Activated CD4-positive, CD25-positive, alpha-beta regulatory T cell treated with anti-CD3 and anti-CD28 coated beads, Interleukin-2, amount 50 U/mL, for 72 hours (primary cell): ENCODE measurements around the gene DPP6.

Source experiments
- DNase-seq: peaks from one replicate; pipeline ENCODE4 v3.0.0; 2021

Gene DPP6

GRCh38 chr7:154424350-154424749 is 372.2 kb downstream of the DPP6 start:
- DNase-seq, result no peak

GRCh38 chr7:154425271-154425670 is 373.1 kb downstream of the DPP6 start:
- no peak for DNase-seq

- no peak for DNase-seq
Observed at GRCh38 chr7:154426778-154427177, 374.6 kb downstream of the DPP6 start.

GRCh38 chr7:154427533-154427932 is 375.3 kb downstream of the DPP6 start:
- no peak for DNase-seq

- no peak for DNase-seq
Observed at GRCh38 chr7:154429666-154430404, 377.6 kb downstream of the DPP6 start.

GRCh38 chr7:154430640-154431039 is 378.4 kb downstream of the DPP6 start:
- DNase-seq, result no peak

- DNase-seq, result no peak
Observed at GRCh38 chr7:154431045-154431444, 378.8 kb downstream of the DPP6 start.

GRCh38 chr7:154433632-154434598 is 381.7 kb downstream of the DPP6 start:
- DNase-seq, result no peak

- DNase-seq, result no peak
Observed at GRCh38 chr7:154436560-154436959, 384.4 kb downstream of the DPP6 start.

GRCh38 chr7:154437234-154437633 is 385.0 kb downstream of the DPP6 start:
- DNase-seq, result no peak

- DNase-seq, result no peak
Observed at GRCh38 chr7:154438571-154439367, 386.6 kb downstream of the DPP6 start.

- no peak for DNase-seq
Observed at GRCh38 chr7:154440058-154440457, 387.9 kb downstream of the DPP6 start.

- DNase-seq, result no peak
Observed at GRCh38 chr7:154440651-154441050, 388.5 kb downstream of the DPP6 start.

- DNase-seq, result no peak
Observed at GRCh38 chr7:154441811-154442210, 389.6 kb downstream of the DPP6 start.

GRCh38 chr7:154442939-154443338 is 390.7 kb downstream of the DPP6 start:
- DNase-seq, result no peak

GRCh38 chr7:154450451-154450850 is 398.3 kb downstream of the DPP6 start:
- no peak for DNase-seq

GRCh38 chr7:154451480-154452457 is 399.6 kb downstream of the DPP6 start:
- no peak for DNase-seq

- no peak for DNase-seq
Observed at GRCh38 chr7:154463794-154464193, 411.6 kb downstream of the DPP6 start.

GRCh38 chr7:154469652-154470051 is 417.5 kb downstream of the DPP6 start:
- no peak for DNase-seq

GRCh38 chr7:154472343-154472742 is 420.1 kb downstream of the DPP6 start:
- no peak for DNase-seq

GRCh38 chr7:154473360-154473759 is 421.2 kb downstream of the DPP6 start:
- DNase-seq, result no peak
